Measurements from ENCODE around the gene PARD6A.

Gene PARD6A

GRCh38 chr16:67657017-67657608 lies 3.6 kb upstream of the PARD6A start:
- TF ChIP-seq CTCF (IDR thresholded peaks at IDR 0.05; ENCODE audit: borderline replicate concordance, control extremely low read depth, extremely low read depth, insufficient read depth, missing control alignments), result no peak
- in situ Hi-C loops (cut with MboI; ENCODE audit: low sequenced_read_pairs, unreplicated experiment), result no loop called here
- no peak for DNase-seq (ENCODE audit: low spot score)

- no peak for DNase-seq (ENCODE audit: low spot score)
Observed at GRCh38 chr16:67657751-67658518, 2.8 kb upstream of the PARD6A start.

GRCh38 chr16:67658849-67659674 lies 1.7 kb upstream of the PARD6A start:
- in situ Hi-C loops (cut with MboI; ENCODE audit: low sequenced_read_pairs, unreplicated experiment), result no loop called here
- DNase-seq (ENCODE audit: low spot score), result no peak

More at GRCh38 chr16:67657751-67658518, 2.8 kb upstream of the PARD6A start:
- in situ Hi-C loops (cut with MboI; ENCODE audit: low sequenced_read_pairs, unreplicated experiment), result no loop called here
- no peak for TF ChIP-seq CTCF (IDR thresholded peaks at IDR 0.05; ENCODE audit: borderline replicate concordance, control extremely low read depth, extremely low read depth, insufficient read depth, missing control alignments)

GRCh38 chr16:67659675-67660563 lies 841 bp upstream of the PARD6A start, which contains the start of gene ACD:
Gene ACD, minus strand, starts transcription at chr16:67660260. Its CDS starts 40 bp downstream, at chr16:67660220.
- peak; percentile 100 for DNase-seq (ENCODE audit: low spot score)
- in situ Hi-C loops (cut with MboI; ENCODE audit: low sequenced_read_pairs, unreplicated experiment), result no loop called here
- no peak for TF ChIP-seq CTCF (IDR thresholded peaks at IDR 0.05; ENCODE audit: borderline replicate concordance, control extremely low read depth, extremely low read depth, insufficient read depth, missing control alignments)

More at GRCh38 chr16:67658849-67659674, 1.7 kb upstream of the PARD6A start:
- no peak for TF ChIP-seq CTCF (IDR thresholded peaks at IDR 0.05; ENCODE audit: borderline replicate concordance, control extremely low read depth, extremely low read depth, insufficient read depth, missing control alignments)

- no peak for TF ChIP-seq CTCF (IDR thresholded peaks at IDR 0.05; ENCODE audit: borderline replicate concordance, control extremely low read depth, extremely low read depth, insufficient read depth, missing control alignments)
- no peak for DNase-seq (ENCODE audit: low spot score)
- in situ Hi-C loops (cut with MboI; ENCODE audit: low sequenced_read_pairs, unreplicated experiment), result no loop called here
Observed at GRCh38 chr16:67661101-67661761, 471 bp downstream of the PARD6A start.
